ENCODE measurements around the gene FADS2. TPM values are rescaled to one million over a fixed set of nuclear protein-coding genes. Genes with fewer than 3 reads are reported as not detected.
"Not testable (repeated sequence)": the region's sequence is repeated elsewhere in the genome, so short reads cannot be mapped to it uniquely, and the experiment has no call there.

The FADS2 gene
- total RNA-seq, 4 donors from 2014 or later = 15.4 to 540 (median 173) TPM

- no peak overlapping the region for H3K4me3 ChIP-seq (ENCODE audit: low read depth, poor library complexity, severe bottlenecking)
- intact Hi-C loops (cut with DNase I; ENCODE audit: low total_unique reads) = no loop called here
- no peak for TF ChIP-seq CTCF (IDR thresholded peaks at IDR 0.05)
- no peak for TF ChIP-seq POLR2A (IDR thresholded peaks at IDR 0.05)
- 91 to 93% methylated on average over 13 to 14 of the region's 14 CpGs for WGBS, 2 donors
- no peak for DNase-seq (ENCODE audit: low spot score in 2 of 2)
Measured at GRCh38 chr11:61875698-61876097, 47.6 kb downstream of the FADS2 start.

GRCh38 chr11:61879152-61879551 is 51.1 kb downstream of the FADS2 start:
- 87 to 92% methylated on average over 7 of the region's 7 CpGs for WGBS, 2 donors
- DNase-seq (ENCODE audit: low spot score in 2 of 2) = no peak
- H3K4me3 ChIP-seq (ENCODE audit: low read depth, poor library complexity, severe bottlenecking) = no peak overlapping the region
- intact Hi-C loops (cut with DNase I; ENCODE audit: low total_unique reads) = no loop called here
- TF ChIP-seq POLR2A (IDR thresholded peaks at IDR 0.05) (no peak), CTCF (IDR thresholded peaks at IDR 0.05) (no peak)

GRCh38 chr11:61880031-61880430 is 51.9 kb downstream of the FADS2 start:
- no peak for TF ChIP-seq CTCF (IDR thresholded peaks at IDR 0.05)
- no peak for TF ChIP-seq POLR2A (IDR thresholded peaks at IDR 0.05)
- 84 to 88% methylated on average over 11 of the region's 11 CpGs for WGBS, 2 donors
- H3K4me3 ChIP-seq (ENCODE audit: low read depth, poor library complexity, severe bottlenecking) = no peak overlapping the region
- no peak for DNase-seq (ENCODE audit: low spot score in 2 of 2)
- intact Hi-C loops (cut with DNase I; ENCODE audit: low total_unique reads) = no loop called here

DNA sequence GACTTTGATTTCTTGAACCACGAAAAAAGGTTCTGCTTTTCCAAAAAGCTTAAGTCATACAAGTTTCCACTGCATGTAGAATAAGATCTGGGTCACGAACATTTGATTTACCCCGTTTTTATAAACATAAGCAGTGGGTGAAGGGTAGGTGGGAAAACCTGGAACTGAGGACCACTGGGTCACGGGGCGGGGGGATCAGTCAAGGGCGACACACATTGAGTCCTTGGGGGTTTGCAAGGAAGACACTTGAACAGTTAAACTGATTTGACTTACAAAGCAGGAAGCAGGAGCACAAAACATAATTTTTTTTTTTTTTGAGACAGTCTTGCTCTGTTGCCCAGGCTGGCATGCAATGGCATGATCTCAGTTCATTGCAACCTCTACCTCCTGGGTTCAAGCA is 52.4 kb downstream of the FADS2 start:
- WGBS, 2 donors = 61% methylated on average over 6 of the region's 6 CpGs
- no peak for DNase-seq (ENCODE audit: low spot score in 2 of 2)
- TF ChIP-seq POLR2A (IDR thresholded peaks at IDR 0.05) = no peak
- no peak for TF ChIP-seq CTCF (IDR thresholded peaks at IDR 0.05)
- intact Hi-C loops (cut with DNase I; ENCODE audit: low total_unique reads) = no loop called here
- H3K4me3 ChIP-seq (ENCODE audit: low read depth, poor library complexity, severe bottlenecking) = no peak overlapping the region

- no peak for DNase-seq (ENCODE audit: low spot score in 2 of 2)
- 74 to 78% methylated on average over 3 of the region's 3 CpGs for WGBS, 2 donors
- no peak for TF ChIP-seq CTCF (IDR thresholded peaks at IDR 0.05)
- no peak for TF ChIP-seq POLR2A (IDR thresholded peaks at IDR 0.05)
- H3K4me3 ChIP-seq (ENCODE audit: low read depth, poor library complexity, severe bottlenecking) = no peak overlapping the region
- intact Hi-C loops (cut with DNase I; ENCODE audit: low total_unique reads) = no loop called here
Measured at GRCh38 chr11:61881397-61881796, 53.3 kb downstream of the FADS2 start.

GRCh38 chr11:61882267-61882666 is 54.2 kb downstream of the FADS2 start:
- DNase-seq (ENCODE audit: low spot score in 2 of 2); H3K4me3 ChIP-seq (ENCODE audit: low read depth, poor library complexity, severe bottlenecking); intact Hi-C loops (cut with DNase I; ENCODE audit: low total_unique reads): not testable (repeated sequence)
- 91 to 96% methylated on average over 3 of the region's 3 CpGs for WGBS, 2 donors
